Measurements from ENCODE around the gene ANKRD13A. TPM values are rescaled to one million over a fixed set of nuclear protein-coding genes. Genes with fewer than 3 reads are reported as not detected.

ANKRD13A gene
- total and polyA plus RNA-seq, 2 of the 13 experiments (the other 11 are each of a cell fraction or from before 2014, with no cell fraction given): 34.1 to 41.6 TPM

GRCh38 chr12:110079477-110080400 lies 80.5 kb downstream of the ANKRD13A start (continued):
- TF ChIP-seq ARID5B (CRISPR knock-in tag; IDR thresholded peaks at IDR 0.05) (peak; percentile 82), ZGPAT (CRISPR knock-in tag; IDR thresholded peaks at IDR 0.05) (peak; percentile 76), PPARG (CRISPR knock-in tag; conservative IDR thresholded peaks at IDR 0.05) (peak; percentile 30; the same call in 1 of the 2 replicates), NR2F6 (IDR thresholded peaks at IDR 0.05) (no peak), NR2F6 (CRISPR knock-in tag; IDR thresholded peaks at IDR 0.05) (peak; percentile 57; the same call in 1 of the 2 replicates), ZNF800 (CRISPR knock-in tag; IDR thresholded peaks at IDR 0.05) (0 out of 2 replicates have a peak, but pooled peaks have one; percentile 34), KAT8 (CRISPR knock-in tag; IDR thresholded peaks at IDR 0.05) (peak; percentile 92), ZFP36L1 (CRISPR knock-in tag; IDR thresholded peaks at IDR 0.05) (no peak), MEIS2 (CRISPR knock-in tag; IDR thresholded peaks at IDR 0.05) (peak; percentile 52; the same call in 1 of the 2 replicates), NR2F2 (IDR thresholded peaks at IDR 0.05; ENCODE audit: borderline replicate concordance, low read depth) (no peak), HDAC2 (CRISPR knock-in tag; IDR thresholded peaks at IDR 0.05) (peak; percentile 77), MAZ (IDR thresholded peaks at IDR 0.05; ENCODE audit: borderline replicate concordance, low read depth, low read length) (no peak), MAZ (CRISPR knock-in tag; IDR thresholded peaks at IDR 0.05; ENCODE audit: low read depth) (peak; percentile 65; the same call in 1 of the 2 replicates)
- TF ChIP-seq, protein P1, sequence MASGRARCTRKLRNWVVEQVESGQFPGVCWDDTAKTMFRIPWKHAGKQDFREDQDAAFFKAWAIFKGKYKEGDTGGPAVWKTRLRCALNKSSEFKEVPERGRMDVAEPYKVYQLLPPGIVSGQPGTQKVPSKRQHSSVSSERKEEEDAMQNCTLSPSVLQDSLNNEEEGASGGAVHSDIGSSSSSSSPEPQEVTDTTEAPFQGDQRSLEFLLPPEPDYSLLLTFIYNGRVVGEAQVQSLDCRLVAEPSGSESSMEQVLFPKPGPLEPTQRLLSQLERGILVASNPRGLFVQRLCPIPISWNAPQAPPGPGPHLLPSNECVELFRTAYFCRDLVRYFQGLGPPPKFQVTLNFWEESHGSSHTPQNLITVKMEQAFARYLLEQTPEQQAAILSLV (CRISPR knock-in tag; IDR thresholded peaks at IDR 0.05; ENCODE audit: borderline replicate concordance): no peak
- TF ChIP-seq, protein P2, sequence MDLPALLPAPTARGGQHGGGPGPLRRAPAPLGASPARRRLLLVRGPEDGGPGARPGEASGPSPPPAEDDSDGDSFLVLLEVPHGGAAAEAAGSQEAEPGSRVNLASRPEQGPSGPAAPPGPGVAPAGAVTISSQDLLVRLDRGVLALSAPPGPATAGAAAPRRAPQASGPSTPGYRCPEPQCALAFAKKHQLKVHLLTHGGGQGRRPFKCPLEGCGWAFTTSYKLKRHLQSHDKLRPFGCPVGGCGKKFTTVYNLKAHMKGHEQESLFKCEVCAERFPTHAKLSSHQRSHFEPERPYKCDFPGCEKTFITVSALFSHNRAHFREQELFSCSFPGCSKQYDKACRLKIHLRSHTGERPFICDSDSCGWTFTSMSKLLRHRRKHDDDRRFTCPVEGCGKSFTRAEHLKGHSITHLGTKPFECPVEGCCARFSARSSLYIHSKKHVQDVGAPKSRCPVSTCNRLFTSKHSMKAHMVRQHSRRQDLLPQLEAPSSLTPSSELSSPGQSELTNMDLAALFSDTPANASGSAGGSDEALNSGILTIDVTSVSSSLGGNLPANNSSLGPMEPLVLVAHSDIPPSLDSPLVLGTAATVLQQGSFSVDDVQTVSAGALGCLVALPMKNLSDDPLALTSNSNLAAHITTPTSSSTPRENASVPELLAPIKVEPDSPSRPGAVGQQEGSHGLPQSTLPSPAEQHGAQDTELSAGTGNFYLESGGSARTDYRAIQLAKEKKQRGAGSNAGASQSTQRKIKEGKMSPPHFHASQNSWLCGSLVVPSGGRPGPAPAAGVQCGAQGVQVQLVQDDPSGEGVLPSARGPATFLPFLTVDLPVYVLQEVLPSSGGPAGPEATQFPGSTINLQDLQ (CRISPR knock-in tag; IDR thresholded peaks at IDR 0.05): no peak

All from HepG2 (cell line).